WERI-Rb-1 (cell line): ENCODE data around the gene UVRAG.

Experiments used
- DNase-seq: peaks from one replicate; pipeline ENCODE4 v3.0.0-alpha.2; 2020
- H3K27ac ChIP-seq: fragments of 250-450 bp; sonication (Bioruptor Pico); 2 replicates; pipeline ENCODE4 v1.5.1; 2020; ENCODE audit warnings: mild to moderate bottlenecking, moderate library complexity
- H3K27me3 ChIP-seq: fragments of 250-450 bp; sonication (Bioruptor Pico); 2 replicates; pipeline ENCODE4 v1.5.1; 2021; ENCODE audit warnings: mild to moderate bottlenecking, low read depth, moderate library complexity; ENCODE audit not compliant: insufficient read depth, severe bottlenecking
- H3K36me3 ChIP-seq: fragments of 250-450 bp; sonication (Bioruptor Pico); 2 replicates; pipeline ENCODE4 v1.5.1; 2020; ENCODE audit warnings: mild to moderate bottlenecking, moderate library complexity
- H3K4me3 ChIP-seq: 2 replicates; pipeline ENCODE4 v1.5.1; 2011; ENCODE audit warnings: low read depth, mild to moderate bottlenecking, control low read depth, low read length
- H3K9me3 ChIP-seq: fragments of 250-450 bp; sonication (Bioruptor Pico); 2 replicates; pipeline ENCODE4 v1.5.1; 2021; ENCODE audit warnings: mild to moderate bottlenecking, moderate library complexity; ENCODE audit not compliant: severe bottlenecking
- TF ChIP-seq, protein P1 (sequence below): IDR thresholded peaks from 2 replicates; pipeline ENCODE4 v1.5.1; 2011; ENCODE audit warnings: low read depth, mild to moderate bottlenecking, control low read depth, inconsistent platforms, low read length

The UVRAG gene

DNA sequence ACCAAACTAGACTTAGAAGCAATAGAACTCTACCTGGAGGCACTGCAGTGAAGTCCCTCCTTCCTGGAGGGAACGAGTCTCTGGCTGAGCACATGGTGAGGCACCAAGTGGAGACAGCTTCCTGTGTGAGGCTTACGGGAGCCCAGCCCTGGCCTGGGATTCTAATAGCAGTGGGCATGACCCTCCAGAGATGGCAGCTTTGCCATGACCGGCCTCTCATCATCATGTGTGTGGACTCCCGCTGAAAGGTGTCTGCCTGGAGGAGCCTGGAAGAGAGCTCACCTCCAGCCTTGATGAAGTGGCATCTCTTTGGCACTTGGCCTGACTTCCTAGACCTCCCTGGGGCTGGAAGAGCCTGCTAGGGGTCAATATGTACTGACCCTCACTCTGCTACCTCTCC, 38.5 kb upstream of the UVRAG start:
- Histone ChIP-seq H3K27me3 (no peaks in the 10 kb centered on the region), H3K9me3 (no peaks in the 10 kb centered on the region), H3K27ac (no peak overlapping the region), H3K36me3 (no peaks in the 10 kb centered on the region), H3K4me3 (no peak overlapping the region)
- no peak for DNase-seq
- TF ChIP-seq, protein P1, sequence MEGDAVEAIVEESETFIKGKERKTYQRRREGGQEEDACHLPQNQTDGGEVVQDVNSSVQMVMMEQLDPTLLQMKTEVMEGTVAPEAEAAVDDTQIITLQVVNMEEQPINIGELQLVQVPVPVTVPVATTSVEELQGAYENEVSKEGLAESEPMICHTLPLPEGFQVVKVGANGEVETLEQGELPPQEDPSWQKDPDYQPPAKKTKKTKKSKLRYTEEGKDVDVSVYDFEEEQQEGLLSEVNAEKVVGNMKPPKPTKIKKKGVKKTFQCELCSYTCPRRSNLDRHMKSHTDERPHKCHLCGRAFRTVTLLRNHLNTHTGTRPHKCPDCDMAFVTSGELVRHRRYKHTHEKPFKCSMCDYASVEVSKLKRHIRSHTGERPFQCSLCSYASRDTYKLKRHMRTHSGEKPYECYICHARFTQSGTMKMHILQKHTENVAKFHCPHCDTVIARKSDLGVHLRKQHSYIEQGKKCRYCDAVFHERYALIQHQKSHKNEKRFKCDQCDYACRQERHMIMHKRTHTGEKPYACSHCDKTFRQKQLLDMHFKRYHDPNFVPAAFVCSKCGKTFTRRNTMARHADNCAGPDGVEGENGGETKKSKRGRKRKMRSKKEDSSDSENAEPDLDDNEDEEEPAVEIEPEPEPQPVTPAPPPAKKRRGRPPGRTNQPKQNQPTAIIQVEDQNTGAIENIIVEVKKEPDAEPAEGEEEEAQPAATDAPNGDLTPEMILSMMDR, result no peak

GRCh38 chr11:75777461-75778110, 37.4 kb upstream of the UVRAG start:
- H3K27ac ChIP-seq, result no peak overlapping the region

DNA sequence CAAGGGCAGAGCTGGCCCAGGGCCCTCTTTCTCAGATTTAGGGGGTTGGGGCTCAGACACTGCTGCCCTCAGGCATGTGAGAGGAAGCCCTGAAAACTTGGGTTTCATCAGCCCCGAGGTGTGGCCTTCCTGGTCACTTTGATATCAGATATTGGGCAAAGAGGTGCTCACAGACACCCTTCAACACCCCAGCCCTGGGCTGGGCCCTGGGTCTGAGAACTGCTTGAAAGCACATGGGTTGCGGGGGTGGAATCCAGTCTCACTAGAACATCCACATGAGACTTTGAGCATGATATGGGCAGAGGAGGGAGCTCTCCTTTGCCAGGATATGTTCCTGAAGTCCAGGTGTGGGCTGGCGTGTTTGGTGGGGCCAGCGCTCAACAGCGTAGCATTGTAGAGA, 36.0 kb upstream of the UVRAG start:
- Histone ChIP-seq H3K27me3 (no peaks in the 10 kb centered on the region), H3K27ac (no peak overlapping the region), H3K4me3 (no peak overlapping the region), H3K36me3 (no peaks in the 10 kb centered on the region), H3K9me3 (no peaks in the 10 kb centered on the region)
- TF ChIP-seq, protein P1, result no peak
- DNase-seq, result no peak

More at GRCh38 chr11:75777461-75778110, 37.4 kb upstream of the UVRAG start:
- Histone ChIP-seq H3K9me3 (no peaks in the 10 kb centered on the region), H3K4me3 (no peak overlapping the region), H3K27me3 (no peaks in the 10 kb centered on the region), H3K36me3 (no peaks in the 10 kb centered on the region)
- no peak for DNase-seq
- TF ChIP-seq, protein P1, result no peak

- Histone ChIP-seq H3K4me3 (no peak overlapping the region), H3K27ac (no peak overlapping the region), H3K27me3 (no peaks in the 10 kb centered on the region), H3K36me3 (no peaks in the 10 kb centered on the region), H3K9me3 (no peaks in the 10 kb centered on the region)
- DNase-seq, result no peak
- TF ChIP-seq, protein P1, result no peak
Measured at GRCh38 chr11:75779960-75780359, 35.0 kb upstream of the UVRAG start.

GRCh38 chr11:75780888-75781287, 34.1 kb upstream of the UVRAG start:
- Histone ChIP-seq H3K27ac (no peak overlapping the region), H3K4me3 (no peak overlapping the region), H3K36me3 (no peaks in the 10 kb centered on the region), H3K27me3 (no peaks in the 10 kb centered on the region), H3K9me3 (no peaks in the 10 kb centered on the region)
- TF ChIP-seq, protein P1, result no peak
- no peak for DNase-seq

DNA sequence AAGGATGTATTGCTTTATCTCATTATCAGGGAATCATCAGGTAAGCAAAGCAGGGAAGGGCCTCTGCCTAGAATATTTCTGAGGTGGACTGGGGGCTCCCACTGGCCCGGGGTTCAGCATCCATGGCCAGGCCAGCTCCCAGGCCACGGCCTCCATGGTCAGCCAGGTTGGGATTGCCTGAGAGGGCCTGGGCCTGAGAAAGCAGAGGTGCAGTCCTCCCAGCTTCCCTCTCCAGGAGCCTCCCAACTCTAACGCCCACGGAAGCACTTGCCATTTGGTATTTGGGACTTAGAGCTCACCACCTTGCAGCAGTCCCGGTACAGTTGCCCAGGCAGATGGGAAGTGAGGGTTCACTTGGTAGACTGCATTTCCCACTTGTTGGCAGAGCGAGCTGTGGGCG, 33.7 kb upstream of the UVRAG start:
- Histone ChIP-seq H3K27me3 (no peaks in the 10 kb centered on the region), H3K27ac (no peak overlapping the region), H3K4me3 (no peak overlapping the region), H3K36me3 (no peaks in the 10 kb centered on the region), H3K9me3 (no peaks in the 10 kb centered on the region)
- TF ChIP-seq, protein P1, result no peak
- no peak for DNase-seq
